PC-3 (cell line): ENCODE data around the gene PRPF38B. TPM values are rescaled to one million over a fixed set of nuclear protein-coding genes. Genes with fewer than 3 reads are reported as not detected.
"Not testable (repeated sequence)": the region's sequence is repeated elsewhere in the genome, so short reads cannot be mapped to it uniquely, and the experiment has no call there.

Experiments
- ATAC-seq: fragments of 200-7000 bp; cut with Tn5 transposase; 2 replicates; pipeline ENCODE4 v1.9.1; 2020; ENCODE audit warnings: mild to moderate bottlenecking, moderate library complexity
- BruUV-seq: library from RNA; stranded (reverse); fragments of 400-500 nt; replicated peaks from 2 replicates; lab custom pipeline; 2021; lab: Mats Ljungman, UMichigan
- CTCF ChIA-PET: fragments of 300-600 bp; sonication (Branson Sonifier 250); formaldehyde crosslinking; loops from one replicate; lab custom pipeline; 2022; ENCODE audit warnings: antibody characterized with exemption; lab: Charles Lee
- POLR2A ChIA-PET: fragments of 300-600 bp; sonication (Branson Sonifier 250); formaldehyde crosslinking; loops from one replicate; lab custom pipeline; 2022; ENCODE audit warnings: antibody characterized with exemption; ENCODE audit not compliant: unreplicated experiment; lab: Charles Lee
- DNase-seq: peaks from one replicate; pipeline ENCODE4 v3.0.0-alpha.2; 2015
- H2AFZ ChIP-seq: fragments of 300-600 bp; sonication (generic); 2 replicates; pipeline ENCODE4 v1.6.0; 2016; ENCODE audit warnings: antibody characterized with exemption, low read length
- H3F3A ChIP-seq: fragments of 300-600 bp; sonication (generic); one replicate; pipeline ENCODE4 v1.6.0; 2017; ENCODE audit warnings: antibody characterized with exemption, low read length, control low read depth, mild to moderate bottlenecking; ENCODE audit not compliant: unreplicated experiment
- H3K27ac ChIP-seq: fragments of 300-600 bp; sonication (generic); 2 replicates; pipeline ENCODE4 v1.5.1; 2016; ENCODE audit warnings: mild to moderate bottlenecking, low read length
- H3K27me3 ChIP-seq: fragments of 300-600 bp; sonication (generic); 2 replicates; pipeline ENCODE4 v1.6.1; 2016; ENCODE audit warnings: low read length, mixed read lengths
- H3K36me3 ChIP-seq: fragments of 300-600 bp; sonication (generic); 2 replicates; pipeline ENCODE4 v1.6.1; 2016; ENCODE audit warnings: low read depth, mixed run types, low read length, mixed read lengths
- H3K4me1 ChIP-seq: fragments of 300-600 bp; sonication (generic); 2 replicates; pipeline ENCODE4 v1.5.1; 2016; ENCODE audit warnings: low read length; ENCODE audit not compliant: insufficient read depth
- H3K4me2 ChIP-seq: fragments of 300-600 bp; sonication (generic); 2 replicates; pipeline ENCODE4 v1.6.0; 2016; ENCODE audit warnings: low read length
- H3K4me3 ChIP-seq: fragments of 300-600 bp; sonication (generic); 2 replicates; pipeline ENCODE4 v1.5.1; 2016; ENCODE audit warnings: mild to moderate bottlenecking, low read length, mixed read lengths
- H3K79me2 ChIP-seq: fragments of 300-600 bp; sonication (generic); 2 replicates; pipeline ENCODE4 v1.6.1; 2017; ENCODE audit warnings: low read length, mixed read lengths
- H3K9ac ChIP-seq: fragments of 300-600 bp; sonication (generic); 2 replicates; pipeline ENCODE4 v1.6.0; 2016; ENCODE audit warnings: mild to moderate bottlenecking, low read length
- H3K9me2 ChIP-seq: fragments of 300-600 bp; sonication (generic); replicated peaks from 2 replicates; pipeline ENCODE4 v1.6.1; 2016; ENCODE audit warnings: mixed run types, low read length, mixed read lengths
- H3K9me3 ChIP-seq: fragments of 300-600 bp; sonication (generic); 2 replicates; pipeline ENCODE4 v1.6.1; 2016; ENCODE audit warnings: low read length, mixed read lengths
- H4K20me1 ChIP-seq: fragments of 300-600 bp; sonication (generic); 2 replicates; pipeline ENCODE4 v1.6.1; 2016; ENCODE audit warnings: low read length, mixed read lengths
- EZH2 ChIP-seq: fragments of 300-600 bp; sonication (generic); IDR thresholded peaks from one replicate; pipeline ENCODE4 v1.6.1; 2017; ENCODE audit warnings: antibody characterized with exemption, mild to moderate bottlenecking, low read length; ENCODE audit not compliant: unreplicated experiment
- EZH2phosphoT487 ChIP-seq: fragments of 300-600 bp; sonication (generic); IDR thresholded peaks from 2 replicates; pipeline ENCODE4 v1.6.1; 2018; ENCODE audit warnings: mild to moderate bottlenecking, antibody characterized with exemption, low read length, borderline replicate concordance
- intact Hi-C: fragments of 100-400 bp; cut with micrococcal nuclease; formaldehyde crosslinking; loops from 2 replicates; pipeline ENCODE4 v1.9.0; 2023
- total RNA-seq: library from RNA; depleted of rRNA; stranded (reverse); fragments of >200 nt; gene quantifications from 2 replicates; pipeline ENCODE4 v1.2.3, GENCODE V29; 2014
- TF ChIP-seq, protein P1 (sequence below): fragments of 300-600 bp; sonication (generic); conservative IDR thresholded peaks from 2 replicates; pipeline ENCODE4 v1.5.1; 2017; ENCODE audit warnings: antibody characterized with exemption, low read depth, mild to moderate bottlenecking, low read length

PRPF38B gene
- total RNA-seq, 1 experiment from 2014 or later, result 21.9 TPM

DNA sequence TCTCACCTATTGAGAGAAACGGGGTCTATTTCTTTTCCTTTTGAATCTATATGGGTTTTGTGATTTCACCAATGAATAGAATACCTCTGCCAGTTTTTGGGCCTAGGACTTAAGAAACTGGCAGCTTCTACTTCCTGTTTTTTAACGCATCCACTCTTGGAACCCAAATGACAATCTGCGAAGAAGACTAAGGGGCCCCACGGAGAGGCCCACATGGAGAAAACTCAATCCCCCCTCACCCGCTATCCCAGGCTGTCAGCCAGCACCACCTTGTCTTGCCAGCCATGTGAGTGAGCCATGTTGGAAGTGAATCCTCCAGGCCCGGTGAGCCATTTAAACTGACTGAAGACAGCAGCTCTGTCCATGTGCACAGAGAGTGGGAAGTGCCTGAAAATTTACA, 27.6 kb upstream of the PRPF38B start:
- BruUV-seq, result no TSS peak
- Histone ChIP-seq H3K4me1 (no peaks in the 10 kb centered on the region), H3K9ac (no peak overlapping the region), H3K36me3 (no peaks in the 10 kb centered on the region), H3K79me2 (no peaks in the 10 kb centered on the region), H3K27ac (no peak overlapping the region), H2AFZ (no peak overlapping the region), H3K4me3 (no peak overlapping the region), H3F3A (no peaks in the 10 kb centered on the region), H3K27me3 (no peaks in the 10 kb centered on the region), H3K4me2 (no peak overlapping the region), H4K20me1 (no peaks in the 10 kb centered on the region), H3K9me2 (no peaks in the 10 kb centered on the region), H3K9me3 (no peaks in the 10 kb centered on the region)
- no peak for ATAC-seq
- no peak for DNase-seq
- ChIA-PET POLR2A (no interaction called here), CTCF (no interaction called here)
- TF ChIP-seq, protein P1, sequence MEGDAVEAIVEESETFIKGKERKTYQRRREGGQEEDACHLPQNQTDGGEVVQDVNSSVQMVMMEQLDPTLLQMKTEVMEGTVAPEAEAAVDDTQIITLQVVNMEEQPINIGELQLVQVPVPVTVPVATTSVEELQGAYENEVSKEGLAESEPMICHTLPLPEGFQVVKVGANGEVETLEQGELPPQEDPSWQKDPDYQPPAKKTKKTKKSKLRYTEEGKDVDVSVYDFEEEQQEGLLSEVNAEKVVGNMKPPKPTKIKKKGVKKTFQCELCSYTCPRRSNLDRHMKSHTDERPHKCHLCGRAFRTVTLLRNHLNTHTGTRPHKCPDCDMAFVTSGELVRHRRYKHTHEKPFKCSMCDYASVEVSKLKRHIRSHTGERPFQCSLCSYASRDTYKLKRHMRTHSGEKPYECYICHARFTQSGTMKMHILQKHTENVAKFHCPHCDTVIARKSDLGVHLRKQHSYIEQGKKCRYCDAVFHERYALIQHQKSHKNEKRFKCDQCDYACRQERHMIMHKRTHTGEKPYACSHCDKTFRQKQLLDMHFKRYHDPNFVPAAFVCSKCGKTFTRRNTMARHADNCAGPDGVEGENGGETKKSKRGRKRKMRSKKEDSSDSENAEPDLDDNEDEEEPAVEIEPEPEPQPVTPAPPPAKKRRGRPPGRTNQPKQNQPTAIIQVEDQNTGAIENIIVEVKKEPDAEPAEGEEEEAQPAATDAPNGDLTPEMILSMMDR, result no peak
- TF ChIP-seq EZH2 (no peak), EZH2phosphoT487 (no peak)
- intact Hi-C loops, result no loop called here

DNA sequence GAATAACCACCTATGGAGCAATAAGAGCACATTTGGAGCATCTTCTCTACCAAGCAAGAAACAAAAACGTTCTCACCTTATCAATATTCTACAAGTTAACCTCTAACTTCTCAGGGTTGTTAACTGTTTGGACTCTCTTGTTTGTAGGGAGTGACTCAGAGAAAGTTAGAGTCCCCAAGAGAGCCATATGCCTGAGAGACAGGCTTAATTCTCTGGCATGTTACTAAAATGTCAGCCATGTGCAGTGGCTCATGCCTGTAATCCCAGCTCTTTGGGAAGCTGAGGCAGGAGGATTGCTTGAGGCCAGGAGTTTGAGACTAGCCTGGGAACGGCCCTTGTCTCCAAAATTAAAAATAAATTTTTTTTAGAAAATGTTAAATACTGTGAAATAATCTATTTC, 27.0 kb upstream of the PRPF38B start:
- no peak overlapping the region for H2AFZ ChIP-seq
- no peaks in the 10 kb centered on the region for H3F3A ChIP-seq
- BruUV-seq, result no TSS peak
- H3K9me3 ChIP-seq, result no peaks in the 10 kb centered on the region
- DNase-seq (no peak), ATAC-seq (no peak)
- no peaks in the 10 kb centered on the region for H3K27me3 ChIP-seq
- ChIA-PET CTCF (no interaction called here), POLR2A (interaction anchor here (0.7 kb wide), 1 partner anchor 227 kb away, joined by 7 read pairs; no protein-coding TSS in a partner anchor)
- H3K9me2 ChIP-seq, result no peaks in the 10 kb centered on the region
- intact Hi-C loops, result no loop called here
- no peak overlapping the region for H3K27ac ChIP-seq
- no peaks in the 10 kb centered on the region for H3K4me1 ChIP-seq
- H3K9ac ChIP-seq, result no peak overlapping the region
- H3K4me2 ChIP-seq, result no peak overlapping the region
- H3K4me3 ChIP-seq, result no peak overlapping the region
- no peaks in the 10 kb centered on the region for H3K36me3 ChIP-seq
- TF ChIP-seq EZH2, result no peak
- TF ChIP-seq EZH2phosphoT487, result no peak
- TF ChIP-seq, protein P1, result no peak
- H4K20me1 ChIP-seq, result no peaks in the 10 kb centered on the region
- no peaks in the 10 kb centered on the region for H3K79me2 ChIP-seq

DNA sequence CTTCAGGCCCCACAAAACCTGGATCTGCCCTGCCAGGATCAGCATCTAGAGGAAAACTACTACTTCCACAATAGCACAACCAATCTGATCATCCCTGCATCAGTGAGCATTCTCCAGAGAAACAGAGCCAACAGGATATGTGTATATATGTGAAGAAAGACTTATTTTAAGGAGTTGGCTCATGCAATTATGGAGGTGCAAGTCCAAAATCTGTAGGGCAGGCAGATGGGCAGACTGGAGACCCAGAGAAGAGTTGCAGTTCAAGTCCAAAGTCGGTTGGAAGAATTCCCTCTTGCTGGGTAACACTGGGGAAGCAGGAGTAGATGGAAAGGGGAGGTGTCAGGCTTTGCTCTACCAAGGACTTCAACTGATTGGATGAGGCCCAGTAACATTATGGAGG, 26.3 kb upstream of the PRPF38B start:
- ChIA-PET POLR2A (interaction anchor here (0.7 kb wide), 1 partner anchor 226 kb away, joined by 7 read pairs; no protein-coding TSS in a partner anchor), CTCF (no interaction called here)
- Histone ChIP-seq H3K4me1 (no peaks in the 10 kb centered on the region), H3K9me3 (no peaks in the 10 kb centered on the region), H3K4me2 (no peak overlapping the region), H3K4me3 (no peak overlapping the region), H3K9ac (no peak overlapping the region), H3K79me2 (no peaks in the 10 kb centered on the region), H3K27me3 (no peaks in the 10 kb centered on the region), H4K20me1 (no peaks in the 10 kb centered on the region), H3F3A (no peaks in the 10 kb centered on the region), H2AFZ (no peak overlapping the region), H3K36me3 (no peaks in the 10 kb centered on the region), H3K9me2 (no peaks in the 10 kb centered on the region), H3K27ac (no peak overlapping the region)
- intact Hi-C loops, result no loop called here
- no TSS peak for BruUV-seq
- no peak for ATAC-seq
- TF ChIP-seq EZH2phosphoT487 (no peak), EZH2 (no peak)
- TF ChIP-seq, protein P1, result no peak
- no peak for DNase-seq

DNA sequence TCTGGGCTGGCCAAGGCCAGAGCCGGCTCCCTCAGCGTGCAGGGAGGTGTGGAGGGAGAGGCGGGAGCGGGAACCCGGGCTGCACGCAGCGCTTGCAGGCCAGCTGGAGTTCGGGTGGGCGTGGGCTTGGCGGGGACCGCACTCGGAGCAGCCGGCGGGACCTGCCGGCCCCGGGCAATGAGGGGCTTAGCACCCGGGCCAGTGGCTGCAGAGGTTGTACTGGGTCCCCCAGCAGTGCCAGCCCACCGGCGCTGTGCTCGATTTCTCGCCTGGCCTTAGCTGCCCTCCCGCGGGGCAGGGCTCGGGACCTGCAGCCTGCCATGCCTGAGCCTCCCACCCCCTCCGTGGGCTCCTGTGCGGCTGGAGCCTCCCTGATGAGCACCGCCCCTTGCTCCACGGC, 24.7 kb upstream of the PRPF38B start:
- ATAC-seq, H3K36me3 ChIP-seq, H3K9ac ChIP-seq, H3K27me3 ChIP-seq, H4K20me1 ChIP-seq, H3K4me1 ChIP-seq, H3K27ac ChIP-seq, intact Hi-C loops, H3K9me2 ChIP-seq, H3K4me2 ChIP-seq, H3K9me3 ChIP-seq, H2AFZ ChIP-seq, H3K4me3 ChIP-seq, H3K79me2 ChIP-seq, BruUV-seq, H3F3A ChIP-seq, CTCF ChIA-PET, DNase-seq: not testable (repeated sequence)
- POLR2A ChIA-PET, result interaction anchor here (0.7 kb wide), 1 partner anchor 169 kb away, joined by 3 read pairs; no protein-coding TSS in a partner anchor
